Testis (tissue), 2 donors: ENCODE results near the gene HIRIP3.

ENCODE experiments used
- POLR2A ChIP-seq: fragments of 450-650 bp; IDR thresholded peaks from one replicate; pipeline ENCODE4 v1.6.1; 2017; ENCODE audit warnings: antibody characterized with exemption, mild to moderate bottlenecking, moderate library complexity
- TF ChIP-seq, protein P1 (sequence below), 3 experiments: fragments of 450-650 bp in 2 of 3; fragments of 200-600 bp in 1 of 3; sonication (generic) in 1 of 3; IDR thresholded peaks; one replicate each; pipeline ENCODE4 v1.5.1; 2016 to 2019; ENCODE audit warnings: antibody characterized with exemption in 3 of 3, mild to moderate bottlenecking in 2 of 3, moderate library complexity in 1 of 3

DNA sequence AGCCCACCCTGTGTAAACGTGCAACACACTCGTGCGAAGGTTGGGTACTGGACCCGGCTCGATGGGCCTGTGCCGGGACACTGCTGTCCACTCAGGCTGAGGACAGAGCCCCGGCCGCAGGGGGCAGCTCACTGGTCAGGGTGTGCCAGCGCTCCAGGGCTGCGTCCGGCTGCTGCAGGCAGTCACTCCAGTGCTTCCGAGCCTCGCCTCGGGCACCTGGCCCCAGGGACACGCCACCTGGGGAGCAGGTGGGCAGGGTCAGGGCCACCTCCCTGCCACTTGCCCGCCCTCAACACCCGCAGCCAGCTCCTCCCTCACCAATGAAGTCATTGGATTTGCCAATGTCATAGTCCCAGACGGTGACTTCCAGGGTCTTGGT is 10.7 kb upstream of the HIRIP3 start:
- TF ChIP-seq, protein P1, sequence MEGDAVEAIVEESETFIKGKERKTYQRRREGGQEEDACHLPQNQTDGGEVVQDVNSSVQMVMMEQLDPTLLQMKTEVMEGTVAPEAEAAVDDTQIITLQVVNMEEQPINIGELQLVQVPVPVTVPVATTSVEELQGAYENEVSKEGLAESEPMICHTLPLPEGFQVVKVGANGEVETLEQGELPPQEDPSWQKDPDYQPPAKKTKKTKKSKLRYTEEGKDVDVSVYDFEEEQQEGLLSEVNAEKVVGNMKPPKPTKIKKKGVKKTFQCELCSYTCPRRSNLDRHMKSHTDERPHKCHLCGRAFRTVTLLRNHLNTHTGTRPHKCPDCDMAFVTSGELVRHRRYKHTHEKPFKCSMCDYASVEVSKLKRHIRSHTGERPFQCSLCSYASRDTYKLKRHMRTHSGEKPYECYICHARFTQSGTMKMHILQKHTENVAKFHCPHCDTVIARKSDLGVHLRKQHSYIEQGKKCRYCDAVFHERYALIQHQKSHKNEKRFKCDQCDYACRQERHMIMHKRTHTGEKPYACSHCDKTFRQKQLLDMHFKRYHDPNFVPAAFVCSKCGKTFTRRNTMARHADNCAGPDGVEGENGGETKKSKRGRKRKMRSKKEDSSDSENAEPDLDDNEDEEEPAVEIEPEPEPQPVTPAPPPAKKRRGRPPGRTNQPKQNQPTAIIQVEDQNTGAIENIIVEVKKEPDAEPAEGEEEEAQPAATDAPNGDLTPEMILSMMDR (IDR thresholded peaks at IDR 0.05): no peak
- TF ChIP-seq POLR2A: no peak
